22Rv1 (cell line): ENCODE data around the gene RET.
"Not testable (repeated sequence)": the region's sequence is repeated elsewhere in the genome, so short reads cannot be mapped to it uniquely, and the experiment has no call there.

Experiments used
- H3K27ac ChIP-seq: fragments of 450-650 bp; 2 replicates; pipeline ENCODE4 v1.5.1; 2017
- ZFX ChIP-seq: fragments of 450-650 bp; IDR thresholded peaks from 2 replicates; pipeline ENCODE4 v1.6.1; 2017; ENCODE audit warnings: antibody characterized with exemption, borderline replicate concordance
- TF ChIP-seq, protein P1 (sequence below): fragments of 450-650 bp; IDR thresholded peaks from 2 replicates; pipeline ENCODE4 v1.5.1; 2017; ENCODE audit warnings: mild to moderate bottlenecking

RET gene

DNA sequence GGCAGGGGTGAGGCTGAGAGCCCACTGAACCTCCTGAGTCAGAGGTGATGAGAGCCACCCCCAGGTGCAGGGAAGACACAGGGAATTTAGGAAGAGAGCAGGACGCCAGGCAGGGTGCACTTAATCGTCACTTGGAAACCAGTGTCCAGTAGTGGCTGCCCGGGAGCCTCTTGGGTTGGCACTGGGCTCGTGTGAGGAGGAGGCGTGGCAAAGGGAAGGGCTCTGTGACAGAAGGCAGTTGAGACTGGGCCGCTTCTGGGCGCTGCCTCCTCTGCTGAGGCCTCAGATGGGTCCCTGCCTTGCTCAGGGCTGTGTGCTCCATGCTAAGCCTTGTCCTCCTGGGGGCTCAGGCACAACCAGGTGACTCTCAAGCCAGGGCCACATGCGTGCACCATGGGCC is 13.3 kb downstream of the RET start:
- H3K27ac ChIP-seq: no peak overlapping the region
- TF ChIP-seq ZFX: no peak
- TF ChIP-seq, protein P1, sequence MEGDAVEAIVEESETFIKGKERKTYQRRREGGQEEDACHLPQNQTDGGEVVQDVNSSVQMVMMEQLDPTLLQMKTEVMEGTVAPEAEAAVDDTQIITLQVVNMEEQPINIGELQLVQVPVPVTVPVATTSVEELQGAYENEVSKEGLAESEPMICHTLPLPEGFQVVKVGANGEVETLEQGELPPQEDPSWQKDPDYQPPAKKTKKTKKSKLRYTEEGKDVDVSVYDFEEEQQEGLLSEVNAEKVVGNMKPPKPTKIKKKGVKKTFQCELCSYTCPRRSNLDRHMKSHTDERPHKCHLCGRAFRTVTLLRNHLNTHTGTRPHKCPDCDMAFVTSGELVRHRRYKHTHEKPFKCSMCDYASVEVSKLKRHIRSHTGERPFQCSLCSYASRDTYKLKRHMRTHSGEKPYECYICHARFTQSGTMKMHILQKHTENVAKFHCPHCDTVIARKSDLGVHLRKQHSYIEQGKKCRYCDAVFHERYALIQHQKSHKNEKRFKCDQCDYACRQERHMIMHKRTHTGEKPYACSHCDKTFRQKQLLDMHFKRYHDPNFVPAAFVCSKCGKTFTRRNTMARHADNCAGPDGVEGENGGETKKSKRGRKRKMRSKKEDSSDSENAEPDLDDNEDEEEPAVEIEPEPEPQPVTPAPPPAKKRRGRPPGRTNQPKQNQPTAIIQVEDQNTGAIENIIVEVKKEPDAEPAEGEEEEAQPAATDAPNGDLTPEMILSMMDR: no peak

DNA sequence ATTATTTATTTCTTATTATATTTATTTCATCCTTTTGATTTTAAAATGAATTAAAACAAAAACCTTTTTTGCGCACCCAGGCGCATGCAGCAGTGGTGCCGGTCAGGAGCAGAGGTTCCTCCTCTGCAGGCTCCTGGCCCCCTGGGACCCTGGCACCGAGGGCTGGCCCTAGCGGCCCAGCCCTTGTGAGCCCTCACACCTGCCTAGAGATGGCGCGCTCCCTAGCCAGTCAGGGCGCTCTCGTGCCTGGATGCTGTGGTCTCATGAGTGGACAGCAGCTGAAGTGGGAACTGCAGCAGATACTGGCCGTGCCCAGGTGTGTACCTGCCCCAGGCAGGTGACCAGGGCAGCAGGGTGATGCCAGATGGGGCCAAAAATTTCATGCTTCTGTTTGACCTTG is 13.8 kb downstream of the RET start:
- no peak overlapping the region for H3K27ac ChIP-seq
- TF ChIP-seq, protein P1: no peak
- no peak for TF ChIP-seq ZFX

DNA sequence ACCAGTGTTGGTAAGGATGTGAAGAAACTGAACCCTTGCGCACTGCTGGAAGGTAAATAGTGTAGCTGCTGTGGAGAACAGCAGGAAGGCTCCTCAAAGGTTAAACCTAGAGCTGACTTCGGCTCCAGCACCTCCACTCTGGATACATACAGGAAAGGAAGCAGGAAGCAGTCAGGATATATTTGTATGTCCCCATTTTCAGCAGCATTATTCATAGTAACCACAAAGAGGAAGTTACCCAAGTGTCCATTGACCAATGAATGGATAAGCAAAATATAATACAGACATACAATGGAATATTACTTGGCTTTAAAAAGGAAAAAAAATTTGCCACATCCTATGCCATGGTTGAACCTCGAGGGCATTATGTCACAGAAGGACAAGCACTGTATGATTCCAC is 15.0 kb downstream of the RET start:
- H3K27ac ChIP-seq: no peak overlapping the region
- TF ChIP-seq, protein P1: no peak
- no peak for TF ChIP-seq ZFX

DNA sequence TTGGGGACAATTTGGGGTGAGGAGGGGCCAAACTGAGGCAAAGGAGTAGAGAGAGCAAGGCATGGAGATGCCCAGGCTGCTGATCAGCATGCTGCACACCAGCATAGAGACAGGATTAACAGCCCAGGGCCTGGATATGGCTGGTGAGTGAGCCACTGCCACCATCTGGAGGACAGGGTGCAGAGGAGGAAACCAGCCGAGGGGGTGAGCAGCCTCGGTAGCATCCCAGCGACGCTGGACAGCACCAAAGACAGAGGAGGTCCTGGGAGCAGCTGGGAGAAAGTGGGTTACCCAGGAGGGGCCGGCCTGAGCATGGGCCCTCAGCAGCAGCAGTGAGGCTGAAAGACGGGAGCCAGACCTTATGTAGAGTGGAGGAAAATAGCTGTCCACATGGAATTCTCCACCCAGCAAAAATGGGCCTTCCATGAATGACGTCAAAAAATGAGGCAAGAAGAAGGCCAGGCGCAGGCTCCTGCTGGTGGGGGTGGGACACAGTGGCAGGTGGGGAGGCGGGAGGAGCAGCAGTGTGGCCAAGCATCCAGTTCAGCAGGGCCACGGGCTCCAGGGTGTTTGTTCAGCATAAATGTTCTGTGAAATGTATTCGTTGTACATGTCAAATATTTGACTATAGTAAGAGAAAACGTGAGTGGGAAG is 16.7 kb downstream of the RET start:
- no peak overlapping the region for H3K27ac ChIP-seq
- TF ChIP-seq, protein P1: peak; percentile 25
- no peak for TF ChIP-seq ZFX

DNA sequence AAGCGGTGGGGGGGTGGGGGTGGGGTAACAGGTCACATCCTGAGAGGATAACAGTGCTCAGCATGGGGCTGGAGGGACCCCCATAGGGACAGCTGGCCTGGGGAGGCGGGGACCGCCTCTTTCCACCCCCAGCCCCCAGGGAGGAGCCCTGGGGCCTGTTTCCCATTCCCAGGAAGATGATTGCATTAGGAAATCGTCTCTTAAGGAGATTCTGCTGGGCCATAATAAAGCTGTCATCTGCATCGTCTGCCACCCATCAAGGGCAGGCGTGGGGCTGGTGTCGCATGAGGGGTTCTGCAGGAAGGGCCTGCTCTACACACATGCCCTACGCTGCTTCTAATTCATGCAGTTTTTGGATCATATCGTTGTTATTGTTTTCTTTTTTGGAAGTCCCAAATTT is 17.2 kb downstream of the RET start:
- no peak overlapping the region for H3K27ac ChIP-seq
- TF ChIP-seq ZFX: no peak
- TF ChIP-seq, protein P1: no peak

DNA sequence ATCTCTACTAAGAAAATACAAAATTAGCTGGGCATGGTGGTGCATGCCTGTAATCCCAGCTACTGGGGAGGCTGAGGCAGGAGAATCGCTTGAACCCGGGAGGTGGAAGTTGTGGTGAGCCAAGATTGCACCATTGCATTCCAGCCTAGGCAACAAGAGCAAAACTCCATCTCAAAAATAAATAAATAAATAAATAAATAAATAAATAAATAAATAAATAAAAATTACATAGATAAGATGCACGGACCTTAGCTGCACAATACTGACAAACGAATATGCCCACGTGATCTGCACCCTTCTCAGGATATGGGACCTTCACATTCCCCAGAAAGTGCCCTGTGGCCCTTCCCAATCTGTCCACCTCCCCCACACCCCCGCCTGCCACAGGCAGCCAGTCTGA is 22.5 kb downstream of the RET start:
- H3K27ac ChIP-seq: not testable (repeated sequence)

DNA sequence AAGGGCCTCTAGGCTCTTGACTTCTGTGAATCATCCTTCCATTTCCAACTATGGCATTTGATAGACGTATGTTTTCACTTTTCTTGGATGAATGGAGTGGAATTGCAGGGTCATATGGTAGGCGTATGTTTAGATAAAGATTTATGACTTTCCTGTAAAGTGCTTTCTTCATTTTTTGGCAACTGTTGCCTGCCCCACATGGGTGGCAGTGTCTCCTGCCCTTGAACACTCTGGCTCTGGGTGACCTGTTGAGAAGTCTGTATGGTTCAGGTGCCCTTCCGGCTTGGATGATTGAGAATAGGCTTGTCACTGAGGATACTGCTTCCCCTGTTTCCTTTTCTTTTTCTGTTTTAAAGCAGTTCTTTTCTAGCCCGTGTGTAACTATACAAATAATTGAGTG is 23.1 kb downstream of the RET start:
- no peak overlapping the region for H3K27ac ChIP-seq
- no peak for TF ChIP-seq ZFX
- TF ChIP-seq, protein P1: no peak

DNA sequence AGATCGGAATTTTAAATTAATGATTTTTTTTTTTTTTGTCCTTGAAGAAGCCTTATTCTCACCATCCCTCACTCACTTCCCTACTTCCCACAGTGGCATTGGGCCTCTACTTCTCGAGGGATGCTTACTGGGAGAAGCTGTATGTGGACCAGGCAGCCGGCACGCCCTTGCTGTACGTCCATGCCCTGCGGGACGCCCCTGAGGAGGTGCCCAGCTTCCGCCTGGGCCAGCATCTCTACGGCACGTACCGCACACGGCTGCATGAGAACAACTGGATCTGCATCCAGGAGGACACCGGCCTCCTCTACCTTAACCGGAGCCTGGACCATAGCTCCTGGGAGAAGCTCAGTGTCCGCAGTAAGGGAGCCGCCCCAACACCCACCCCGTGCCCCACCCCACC is 23.5 kb downstream of the RET start:
- TF ChIP-seq ZFX: no peak
- TF ChIP-seq, protein P1: no peak

More for the DNA sequence above, 23.5 kb downstream of the RET start:
- H3K27ac ChIP-seq: no peak overlapping the region
